22Rv1 (cell line): Measurements from ENCODE around the gene KIAA1217.

Source experiments
- H3K27ac ChIP-seq: fragments of 450-650 bp; 2 replicates; pipeline ENCODE4 v1.5.1; 2017
- ZFX ChIP-seq: fragments of 450-650 bp; IDR thresholded peaks from 2 replicates; pipeline ENCODE4 v1.6.1; 2017; ENCODE audit warnings: antibody characterized with exemption, borderline replicate concordance
- TF ChIP-seq, protein P1 (sequence below): fragments of 450-650 bp; IDR thresholded peaks from 2 replicates; pipeline ENCODE4 v1.5.1; 2017; ENCODE audit warnings: mild to moderate bottlenecking

KIAA1217 gene

GRCh38 chr10:24201503-24202180 lies 7.3 kb upstream of the KIAA1217 start:
- no peak overlapping the region for H3K27ac ChIP-seq

DNA sequence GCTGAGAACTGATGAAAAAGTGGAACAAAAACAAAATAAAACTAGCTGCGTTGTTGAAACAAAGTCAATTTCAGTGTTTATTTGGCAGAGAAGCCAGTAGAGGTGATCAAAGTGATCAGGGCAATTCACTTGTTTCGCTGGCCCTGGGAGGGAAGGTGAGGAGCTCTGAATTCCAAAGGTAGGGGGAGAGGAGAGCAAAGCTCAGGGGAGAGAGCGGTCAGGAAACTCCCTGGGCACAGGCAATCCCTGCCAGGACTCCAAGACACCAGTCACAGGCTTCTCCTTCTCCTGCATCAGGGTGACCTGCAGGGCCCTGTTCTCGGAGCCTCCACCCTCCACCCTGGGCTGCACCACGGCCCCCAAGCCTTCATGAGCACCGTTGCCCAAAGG lies 6.8 kb upstream of the KIAA1217 start:
- TF ChIP-seq, protein P1, sequence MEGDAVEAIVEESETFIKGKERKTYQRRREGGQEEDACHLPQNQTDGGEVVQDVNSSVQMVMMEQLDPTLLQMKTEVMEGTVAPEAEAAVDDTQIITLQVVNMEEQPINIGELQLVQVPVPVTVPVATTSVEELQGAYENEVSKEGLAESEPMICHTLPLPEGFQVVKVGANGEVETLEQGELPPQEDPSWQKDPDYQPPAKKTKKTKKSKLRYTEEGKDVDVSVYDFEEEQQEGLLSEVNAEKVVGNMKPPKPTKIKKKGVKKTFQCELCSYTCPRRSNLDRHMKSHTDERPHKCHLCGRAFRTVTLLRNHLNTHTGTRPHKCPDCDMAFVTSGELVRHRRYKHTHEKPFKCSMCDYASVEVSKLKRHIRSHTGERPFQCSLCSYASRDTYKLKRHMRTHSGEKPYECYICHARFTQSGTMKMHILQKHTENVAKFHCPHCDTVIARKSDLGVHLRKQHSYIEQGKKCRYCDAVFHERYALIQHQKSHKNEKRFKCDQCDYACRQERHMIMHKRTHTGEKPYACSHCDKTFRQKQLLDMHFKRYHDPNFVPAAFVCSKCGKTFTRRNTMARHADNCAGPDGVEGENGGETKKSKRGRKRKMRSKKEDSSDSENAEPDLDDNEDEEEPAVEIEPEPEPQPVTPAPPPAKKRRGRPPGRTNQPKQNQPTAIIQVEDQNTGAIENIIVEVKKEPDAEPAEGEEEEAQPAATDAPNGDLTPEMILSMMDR: no peak
- TF ChIP-seq ZFX: no peak
- no peak overlapping the region for H3K27ac ChIP-seq

More at GRCh38 chr10:24201503-24202180, 7.3 kb upstream of the KIAA1217 start:
- TF ChIP-seq ZFX: no peak
- TF ChIP-seq, protein P1: no peak

DNA sequence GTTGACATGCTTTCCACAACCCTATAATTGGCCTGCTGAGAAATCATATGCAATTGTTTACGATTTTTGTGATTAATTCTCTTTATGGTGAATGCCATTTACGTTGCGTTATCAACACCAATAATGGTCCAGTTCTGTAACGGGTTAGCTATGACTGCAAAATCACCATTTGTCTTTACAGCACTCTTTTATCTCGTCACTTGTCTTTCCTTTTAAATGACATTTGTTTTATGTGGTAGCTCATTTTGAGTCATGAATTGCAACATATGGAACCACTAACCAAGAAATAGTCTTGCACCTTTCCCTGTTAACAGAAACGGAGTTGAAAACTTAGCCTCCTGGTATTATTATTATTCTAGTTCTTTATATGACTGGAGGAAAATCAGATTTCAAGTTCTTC lies 3.1 kb upstream of the KIAA1217 start:
- TF ChIP-seq, protein P1: no peak
- no peak for TF ChIP-seq ZFX
- H3K27ac ChIP-seq: no peak overlapping the region

GRCh38 chr10:24206334-24206733 lies 2.6 kb upstream of the KIAA1217 start:
- TF ChIP-seq, protein P1: no peak
- no peak for TF ChIP-seq ZFX
- H3K27ac ChIP-seq: no peak overlapping the region

- TF ChIP-seq ZFX: no peak
- TF ChIP-seq, protein P1: no peak
- H3K27ac ChIP-seq: no peak overlapping the region
Measured at GRCh38 chr10:24206926-24207325, 2.0 kb upstream of the KIAA1217 start.

DNA sequence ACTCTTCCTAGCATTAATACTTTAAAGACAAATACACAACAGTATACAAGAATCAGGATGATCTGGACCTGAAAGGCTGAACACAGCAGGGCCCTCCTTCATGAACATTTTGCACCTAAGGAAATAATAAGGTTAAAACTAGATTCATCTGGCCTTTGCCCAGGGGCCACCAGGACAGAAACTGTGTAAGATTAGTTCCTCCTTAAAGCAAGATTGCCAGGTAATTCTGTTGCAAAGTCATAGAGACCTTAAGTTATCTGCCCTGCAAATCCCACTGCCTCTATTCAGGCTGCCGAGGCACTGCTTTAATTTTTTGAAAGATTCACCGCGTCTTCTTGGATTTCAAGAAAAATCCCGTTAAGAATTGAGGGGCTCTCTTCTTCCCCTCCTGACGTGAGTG lies 1.6 kb upstream of the KIAA1217 start:
- peak overlapping the region; percentile 47 for H3K27ac ChIP-seq
- TF ChIP-seq ZFX: no peak
- TF ChIP-seq, protein P1: no peak

GRCh38 chr10:24207781-24208611 lies 942 bp upstream of the KIAA1217 start:
- TF ChIP-seq, protein P1: no peak
- no peak for TF ChIP-seq ZFX
- H3K27ac ChIP-seq: peak overlapping the region; percentile 47
